Stimulated activated CD4-positive, alpha-beta T cell treated with anti-CD3 and anti-CD28 coated beads, Interleukin-12 subunit alpha, Interleukin-12 subunit beta, amount 100 ng/mL, for 48 hours (primary cell): ENCODE measurements around the gene GPR27.

ENCODE experiments used
- DNase-seq, 3 donors: peaks; one replicate each; pipeline ENCODE4 v3.0.0-alpha.2; 2020; ENCODE audit warnings: low read depth in 2 of 3, low spot score in 1 of 3

Gene GPR27

GRCh38 chr3:71732637-71733036, 21.0 kb upstream of the GPR27 start:
- DNase-seq = no peak

DNA sequence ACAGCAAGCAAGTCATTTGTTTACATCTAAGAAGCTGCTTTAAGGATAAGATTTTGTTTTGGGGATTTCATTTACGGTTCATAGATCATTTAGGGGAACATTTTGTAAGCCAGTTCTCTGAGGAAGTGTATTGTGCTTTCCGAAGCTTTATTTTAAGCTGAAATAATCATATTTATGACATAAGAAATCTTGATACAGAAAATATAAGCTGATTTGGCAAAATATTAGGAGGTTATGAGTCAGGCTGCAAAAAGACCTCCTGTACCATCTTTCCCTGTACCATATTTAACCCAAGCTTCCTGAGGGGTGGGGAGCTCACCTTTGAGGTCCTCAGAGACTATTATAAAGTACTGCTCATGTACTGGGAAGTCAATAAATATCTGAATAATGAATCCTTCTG, 20.3 kb upstream of the GPR27 start:
- no peak for DNase-seq

- DNase-seq = no peak
These were observed 18.8 kb upstream of the GPR27 start for GRCh38 chr3:71734881-71735280.

GRCh38 chr3:71742621-71743020, 11.0 kb upstream of the GPR27 start:
- no peak for DNase-seq

GRCh38 chr3:71744738-71745137, 8.9 kb upstream of the GPR27 start:
- DNase-seq = no peak

DNA sequence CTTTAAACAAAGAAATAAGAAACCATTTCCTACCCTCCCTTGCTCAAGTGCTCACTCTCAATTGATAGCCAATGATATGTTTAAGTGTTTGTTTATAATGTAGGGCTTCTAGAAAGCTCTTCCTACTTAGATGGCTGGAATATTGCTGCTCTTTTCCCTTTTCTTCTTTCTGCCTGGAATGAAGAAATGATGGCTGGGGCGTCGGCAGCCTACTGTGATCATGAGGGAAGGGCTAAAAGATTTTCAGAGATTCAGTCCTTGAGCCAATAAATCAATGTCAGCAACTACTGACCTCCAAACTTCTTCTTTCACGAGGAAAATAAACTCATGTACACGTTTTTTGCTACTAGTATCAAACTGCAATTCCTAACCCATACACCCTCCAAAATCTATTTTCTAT, 2.1 kb upstream of the GPR27 start:
- DNase-seq = no peak

DNA sequence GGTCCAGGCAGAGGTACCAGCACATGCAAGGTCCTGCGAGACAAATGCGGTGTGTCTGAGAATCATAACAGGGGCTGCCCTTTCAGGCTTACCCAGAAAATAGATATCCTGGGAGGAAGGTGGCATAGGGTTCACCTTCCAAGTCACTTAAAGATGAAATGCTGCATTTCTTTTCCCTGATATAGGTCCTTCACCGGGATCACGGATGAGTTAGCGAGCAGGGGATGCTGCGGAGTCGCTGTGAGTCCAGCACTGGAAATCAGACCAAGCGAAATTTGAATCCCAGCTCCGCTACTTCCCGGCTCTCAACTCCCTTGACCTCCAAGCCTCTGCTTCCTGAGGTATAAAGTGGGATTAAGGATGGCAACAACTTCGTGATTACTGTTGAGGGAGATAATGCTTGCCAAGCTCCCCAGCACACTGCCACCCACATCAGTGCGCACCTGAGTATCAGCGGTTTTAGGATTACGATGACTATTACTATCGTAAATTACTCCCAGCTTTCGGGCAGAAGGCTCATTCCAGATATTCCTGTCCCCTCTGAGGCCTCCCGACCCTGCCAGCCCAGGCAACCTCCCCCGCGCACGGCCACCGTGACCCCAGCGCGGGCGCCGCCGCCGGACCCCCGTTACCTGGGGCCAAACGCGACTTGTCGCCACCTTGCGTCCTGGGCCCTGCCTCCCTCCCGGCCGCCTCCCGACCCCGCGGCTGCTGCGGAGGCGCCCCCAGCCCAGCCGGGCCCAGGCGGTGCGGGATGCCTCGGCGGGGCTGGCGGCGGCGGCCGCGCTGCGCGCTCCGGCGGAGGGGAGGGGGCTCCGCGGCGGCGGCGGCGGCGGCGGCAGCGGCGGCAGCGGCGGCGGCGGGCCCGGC, 589 bp upstream of the GPR27 start:
- DNase-seq = no peak

- no peak for DNase-seq
These were observed 1.1 kb downstream of the GPR27 start for GRCh38 chr3:71754610-71755253.

DNA sequence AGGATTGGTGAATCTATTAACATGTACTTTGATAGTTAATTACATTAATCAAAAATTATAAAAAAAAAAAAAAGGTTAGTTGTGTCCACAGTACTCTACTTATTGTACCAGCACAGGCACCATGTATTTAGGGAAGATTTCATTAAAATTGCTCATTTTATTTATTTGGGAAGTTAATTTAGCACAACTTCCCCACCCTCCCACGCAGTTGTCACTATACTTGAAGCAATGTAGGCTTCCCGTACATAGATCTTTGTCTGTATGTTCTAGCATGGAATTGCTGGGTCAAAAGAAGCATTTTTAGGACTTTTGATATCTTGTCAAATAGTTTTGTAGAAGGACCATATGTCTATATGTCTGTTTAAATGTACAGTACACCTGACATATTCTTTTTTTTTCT, 4.4 kb downstream of the GPR27 start:
- no peak for DNase-seq

DNA sequence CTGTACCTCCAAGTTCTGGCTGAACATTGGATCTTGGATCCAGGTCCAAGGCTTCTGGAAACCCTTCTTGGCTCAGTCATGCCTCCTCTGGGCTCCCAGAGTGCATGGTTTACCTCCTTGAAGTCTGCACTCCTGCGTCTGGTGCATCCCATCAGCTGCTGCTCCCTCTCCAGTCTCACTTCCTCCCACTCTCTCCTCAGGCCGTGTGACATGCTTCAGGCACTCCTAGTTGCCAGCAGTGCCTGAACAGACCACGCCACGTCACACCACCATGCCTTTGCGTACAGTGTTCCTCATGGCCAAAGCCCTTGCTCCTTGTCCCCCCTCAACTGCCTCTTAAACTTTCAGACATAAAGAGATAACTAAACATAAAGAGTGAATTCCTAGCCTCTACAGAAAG, 5.7 kb downstream of the GPR27 start:
- DNase-seq = no peak

DNA sequence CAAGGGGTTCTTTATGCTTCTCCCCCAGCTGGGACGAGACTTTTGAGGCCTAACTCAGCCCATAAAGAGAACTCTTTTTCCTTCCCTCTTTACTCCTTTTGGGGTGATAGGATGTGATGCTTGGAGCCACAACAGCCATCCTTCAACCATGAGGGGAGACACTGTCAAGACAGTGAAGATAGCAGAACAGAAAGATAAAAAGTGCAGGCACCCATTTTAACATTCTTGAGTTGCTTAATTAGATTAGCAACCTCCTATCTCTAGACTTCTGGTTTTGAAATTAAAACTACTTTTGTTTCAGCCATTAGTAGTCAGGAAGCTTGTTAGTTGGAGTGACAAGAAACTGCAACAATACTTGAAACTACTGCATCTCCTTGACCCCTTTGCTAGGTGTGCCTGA, 6.5 kb downstream of the GPR27 start:
- DNase-seq = no peak

- no peak for DNase-seq
These were observed 9.8 kb downstream of the GPR27 start for GRCh38 chr3:71763426-71763825.

- no peak for DNase-seq
These were observed 17.5 kb downstream of the GPR27 start for GRCh38 chr3:71771126-71771525.

DNA sequence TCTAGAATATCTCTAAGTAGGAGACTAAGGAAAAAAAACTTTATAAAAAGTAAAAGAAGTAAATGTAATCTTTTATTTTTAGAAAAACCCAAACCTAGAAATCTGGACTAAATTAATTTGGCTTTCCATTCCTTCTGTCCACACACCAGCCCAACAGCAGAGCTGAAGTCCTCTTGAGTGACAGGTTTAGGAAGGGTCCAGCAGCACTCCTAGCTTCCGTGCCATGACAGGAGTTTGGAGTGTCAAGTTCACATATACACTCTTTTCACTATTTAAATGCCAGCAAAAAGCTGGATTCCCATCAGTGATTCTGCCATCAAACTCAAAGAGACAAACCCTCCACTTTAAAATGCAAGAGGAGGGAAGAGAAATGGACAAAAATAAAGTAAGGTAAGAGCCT, 18.2 kb downstream of the GPR27 start:
- DNase-seq = no peak

GRCh38 chr3:71776538-71776937, 22.9 kb downstream of the GPR27 start:
- DNase-seq = no peak

- no peak for DNase-seq
These were observed 24.7 kb downstream of the GPR27 start for GRCh38 chr3:71778353-71778752.

- DNase-seq = no peak
These were observed 26.2 kb downstream of the GPR27 start for GRCh38 chr3:71779674-71780377.

GRCh38 chr3:71780430-71780829, 26.8 kb downstream of the GPR27 start:
- no peak for DNase-seq

- no peak for DNase-seq
These were observed 29.5 kb downstream of the GPR27 start for GRCh38 chr3:71783152-71783551.

GRCh38 chr3:71784201-71784913, 30.7 kb downstream of the GPR27 start:
- DNase-seq = peak in 1 of 3 donors; percentile 10

- DNase-seq = peak; percentile 9 to 30 (median 11)
These were observed 31.4 kb downstream of the GPR27 start, which contains the start of gene PROK2 for GRCh38 chr3:71784914-71785531. Gene PROK2, minus strand, starts transcription at chr3:71785148. Its CDS starts 96 bp downstream, at chr3:71785052.
